ENCODE data around the gene HSPG2. TPM values are rescaled to one million over a fixed set of nuclear protein-coding genes. Genes with fewer than 3 reads are reported as not detected.

The HSPG2 gene
- total RNA-seq, 1 donor = 265 TPM

- Histone ChIP-seq H3K4me2 (ENCODE audit: insufficient read depth, low read length) (peak overlapping the region; percentile 67), H3K79me2 (ENCODE audit: insufficient read depth, low read length) (peaks cover 93% of the 10 kb centered on the region), H3K4me1 (ENCODE audit: insufficient read depth, low read length) (peaks cover 77% of the 10 kb centered on the region), H3K4me3 (ENCODE audit: insufficient read depth, low read length) (no peak overlapping the region), H3K9me3 (ENCODE audit: low read depth, low read length) (no peaks in the 10 kb centered on the region), H3K27ac (ENCODE audit: low read depth, low read length) (peak overlapping the region; percentile 98), H2AFZ (ENCODE audit: low read length) (no peak overlapping the region), H3K36me3 (ENCODE audit: insufficient read depth, low read length) (peaks cover 26% of the 10 kb centered on the region), H4K20me1 (ENCODE audit: insufficient read depth, low read length) (peaks cover 6% of the 10 kb centered on the region), H3K27me3 (ENCODE audit: insufficient read depth, low read length) (no peaks in the 10 kb centered on the region)
- TF ChIP-seq, protein P1, sequence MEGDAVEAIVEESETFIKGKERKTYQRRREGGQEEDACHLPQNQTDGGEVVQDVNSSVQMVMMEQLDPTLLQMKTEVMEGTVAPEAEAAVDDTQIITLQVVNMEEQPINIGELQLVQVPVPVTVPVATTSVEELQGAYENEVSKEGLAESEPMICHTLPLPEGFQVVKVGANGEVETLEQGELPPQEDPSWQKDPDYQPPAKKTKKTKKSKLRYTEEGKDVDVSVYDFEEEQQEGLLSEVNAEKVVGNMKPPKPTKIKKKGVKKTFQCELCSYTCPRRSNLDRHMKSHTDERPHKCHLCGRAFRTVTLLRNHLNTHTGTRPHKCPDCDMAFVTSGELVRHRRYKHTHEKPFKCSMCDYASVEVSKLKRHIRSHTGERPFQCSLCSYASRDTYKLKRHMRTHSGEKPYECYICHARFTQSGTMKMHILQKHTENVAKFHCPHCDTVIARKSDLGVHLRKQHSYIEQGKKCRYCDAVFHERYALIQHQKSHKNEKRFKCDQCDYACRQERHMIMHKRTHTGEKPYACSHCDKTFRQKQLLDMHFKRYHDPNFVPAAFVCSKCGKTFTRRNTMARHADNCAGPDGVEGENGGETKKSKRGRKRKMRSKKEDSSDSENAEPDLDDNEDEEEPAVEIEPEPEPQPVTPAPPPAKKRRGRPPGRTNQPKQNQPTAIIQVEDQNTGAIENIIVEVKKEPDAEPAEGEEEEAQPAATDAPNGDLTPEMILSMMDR (IDR thresholded peaks at IDR 0.05; ENCODE audit: extremely low read depth, low read depth, low read length) = no peak
- DNase-seq (ENCODE audit: insufficient read length, low spot score, missing footprints) = no peak
These were observed 6.4 kb downstream of the HSPG2 start for GRCh38 chr1:21930629-21931170.

GRCh38 chr1:21930080-21930571 lies 7.0 kb downstream of the HSPG2 start:
- Histone ChIP-seq H4K20me1 (ENCODE audit: insufficient read depth, low read length) (peaks cover 6% of the 10 kb centered on the region), H3K36me3 (ENCODE audit: insufficient read depth, low read length) (peaks cover 29% of the 10 kb centered on the region), H3K79me2 (ENCODE audit: insufficient read depth, low read length) (peaks cover 93% of the 10 kb centered on the region), H3K27me3 (ENCODE audit: insufficient read depth, low read length) (no peaks in the 10 kb centered on the region), H2AFZ (ENCODE audit: low read length) (no peak overlapping the region), H3K4me1 (ENCODE audit: insufficient read depth, low read length) (peaks cover 78% of the 10 kb centered on the region), H3K4me3 (ENCODE audit: insufficient read depth, low read length) (no peak overlapping the region), H3K4me2 (ENCODE audit: insufficient read depth, low read length) (no peak overlapping the region), H3K9me3 (ENCODE audit: low read depth, low read length) (no peaks in the 10 kb centered on the region), H3K27ac (ENCODE audit: low read depth, low read length) (peak overlapping the region; percentile 98)
- no peak for DNase-seq (ENCODE audit: insufficient read length, low spot score, missing footprints)
- TF ChIP-seq, protein P1 (IDR thresholded peaks at IDR 0.05; ENCODE audit: extremely low read depth, low read depth, low read length) = no peak

DNA sequence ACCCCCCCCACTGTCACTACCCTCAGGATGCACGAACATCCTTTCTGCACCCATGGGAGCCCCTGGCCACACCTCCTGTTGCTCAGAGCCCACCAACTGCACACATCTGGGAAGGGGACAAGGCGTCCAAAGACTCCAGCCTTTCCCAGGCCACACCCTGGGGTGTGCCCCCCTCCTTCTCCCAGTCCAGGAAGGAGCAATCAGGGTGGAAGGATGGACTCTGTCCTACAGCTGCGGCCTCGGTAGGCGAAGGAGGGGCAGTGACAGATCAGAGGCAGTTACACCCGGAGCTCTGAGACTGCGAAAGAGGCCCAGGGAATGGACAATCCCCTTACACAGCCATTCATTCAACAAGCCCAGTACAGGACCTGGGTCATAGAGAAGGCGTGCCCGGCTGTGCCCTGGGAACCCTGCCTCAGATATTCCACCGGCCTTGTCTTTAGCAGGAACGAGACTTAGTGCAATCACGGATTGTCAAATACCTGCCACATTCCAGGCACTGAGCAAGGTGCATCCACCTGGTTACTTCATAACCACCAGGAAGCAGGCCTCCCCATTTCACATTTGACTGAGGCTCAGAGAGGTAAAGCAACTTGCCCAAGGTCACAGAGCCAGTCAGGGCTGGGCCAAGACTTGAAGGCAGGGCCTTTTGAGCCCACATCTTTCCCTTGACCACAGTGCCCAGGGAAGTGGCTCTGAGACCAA lies 9.4 kb downstream of the HSPG2 start:
- DNase-seq (ENCODE audit: insufficient read length, low spot score, missing footprints) = peak; percentile 94
- Histone ChIP-seq H3K4me2 (ENCODE audit: insufficient read depth, low read length) (peak overlapping the region; percentile 17), H3K4me3 (ENCODE audit: insufficient read depth, low read length) (no peak overlapping the region)

More for the DNA sequence above, 9.4 kb downstream of the HSPG2 start:
- no peaks in the 10 kb centered on the region for H3K27me3 ChIP-seq (ENCODE audit: insufficient read depth, low read length)
- no peak overlapping the region for H2AFZ ChIP-seq (ENCODE audit: low read length)
- H3K4me1 ChIP-seq (ENCODE audit: insufficient read depth, low read length) = peaks cover 78% of the 10 kb centered on the region
- H3K36me3 ChIP-seq (ENCODE audit: insufficient read depth, low read length) = peaks cover 38% of the 10 kb centered on the region
- H3K79me2 ChIP-seq (ENCODE audit: insufficient read depth, low read length) = peaks cover 92% of the 10 kb centered on the region
- TF ChIP-seq, protein P1 (IDR thresholded peaks at IDR 0.05; ENCODE audit: extremely low read depth, low read depth, low read length) = no peak
- peak overlapping the region; percentile 89 for H3K27ac ChIP-seq (ENCODE audit: low read depth, low read length)
- H3K9me3 ChIP-seq (ENCODE audit: low read depth, low read length) = no peaks in the 10 kb centered on the region
- H4K20me1 ChIP-seq (ENCODE audit: insufficient read depth, low read length) = peaks cover 8% of the 10 kb centered on the region
